Endothelial cell of coronary artery (primary cell): Measurements from ENCODE around the gene SMPX. TPM values are rescaled to one million over a fixed set of nuclear protein-coding genes. Genes with fewer than 3 reads are reported as not detected.

Source experiments
- total RNA-seq: library from RNA; depleted of rRNA; stranded (reverse); fragments of >200 nt; gene quantifications from 2 replicates; pipeline ENCODE4 v1.2.3, GENCODE V29; 2014

The SMPX gene
- not detected in 2 replicates for total RNA-seq

GRCh38 chrX:21757960-21758359 is at the start of gene SMPX:
SMPX (minus strand) TSS chrX:21758116; CDS start chrX:21754290, 3,826 bp downstream.

DNA sequence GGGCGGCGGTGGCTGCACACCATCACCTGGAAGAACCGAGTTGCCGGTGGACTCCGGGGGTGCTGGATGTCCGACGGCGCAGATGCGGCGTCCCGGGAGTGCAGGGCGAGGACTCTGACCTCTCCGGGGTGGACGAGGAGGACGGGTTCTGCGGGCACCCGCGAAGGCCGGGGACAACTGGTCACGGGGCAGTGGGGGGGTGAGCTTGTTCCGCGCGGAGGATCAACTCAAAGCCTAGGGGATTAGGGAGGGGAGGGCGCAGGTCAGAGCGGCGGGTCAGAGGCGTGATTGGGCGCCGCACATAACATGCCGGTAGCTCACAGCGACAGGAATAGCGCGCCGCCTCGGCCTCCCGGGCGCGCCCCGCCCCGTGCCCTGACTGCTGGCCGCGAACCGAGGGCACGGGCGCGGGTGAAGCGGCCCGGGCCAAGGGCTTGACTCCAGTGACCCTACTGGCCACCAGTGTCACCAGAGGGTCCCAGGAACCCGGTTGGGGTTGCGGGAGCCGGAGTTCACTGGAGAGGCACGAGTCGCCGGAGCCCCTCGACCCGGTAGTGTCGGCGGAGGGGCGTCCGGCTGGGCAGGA is 99.7 kb downstream of the SMPX start, which contains the start of gene KLHL34:
TSS of gene KLHL34 (minus strand) at position 179 of the 586 bp plus-strand sequence. CDS start 542 bp downstream, outside the sequence.

Other genes starting within 250 kb of the SMPX start
- not detected in 2 replicates for gene KLHL34, start 99.8 kb downstream of the SMPX start, total RNA-seq
- gene MBTPS2, start 81.5 kb upstream of the SMPX start, total RNA-seq: 3.8 and 6.9 TPM in 2 replicates
- 1.1 and 2.4 TPM in 2 replicates for gene YY2, start 97.9 kb upstream of the SMPX start, total RNA-seq
- 220 and 222 TPM in 2 replicates for gene SMS, start 182.6 kb upstream of the SMPX start, total RNA-seq